ENCODE data around the gene TMEM52. TPM values are rescaled to one million over a fixed set of nuclear protein-coding genes. Genes with fewer than 3 reads are reported as not detected.

Gene TMEM52
- total and polyA plus RNA-seq, 2 of the 13 experiments (the other 11 are each of a cell fraction or from before 2014, with no cell fraction given): 13.2 to 18.7 TPM

- TF ChIP-seq, protein P1, sequence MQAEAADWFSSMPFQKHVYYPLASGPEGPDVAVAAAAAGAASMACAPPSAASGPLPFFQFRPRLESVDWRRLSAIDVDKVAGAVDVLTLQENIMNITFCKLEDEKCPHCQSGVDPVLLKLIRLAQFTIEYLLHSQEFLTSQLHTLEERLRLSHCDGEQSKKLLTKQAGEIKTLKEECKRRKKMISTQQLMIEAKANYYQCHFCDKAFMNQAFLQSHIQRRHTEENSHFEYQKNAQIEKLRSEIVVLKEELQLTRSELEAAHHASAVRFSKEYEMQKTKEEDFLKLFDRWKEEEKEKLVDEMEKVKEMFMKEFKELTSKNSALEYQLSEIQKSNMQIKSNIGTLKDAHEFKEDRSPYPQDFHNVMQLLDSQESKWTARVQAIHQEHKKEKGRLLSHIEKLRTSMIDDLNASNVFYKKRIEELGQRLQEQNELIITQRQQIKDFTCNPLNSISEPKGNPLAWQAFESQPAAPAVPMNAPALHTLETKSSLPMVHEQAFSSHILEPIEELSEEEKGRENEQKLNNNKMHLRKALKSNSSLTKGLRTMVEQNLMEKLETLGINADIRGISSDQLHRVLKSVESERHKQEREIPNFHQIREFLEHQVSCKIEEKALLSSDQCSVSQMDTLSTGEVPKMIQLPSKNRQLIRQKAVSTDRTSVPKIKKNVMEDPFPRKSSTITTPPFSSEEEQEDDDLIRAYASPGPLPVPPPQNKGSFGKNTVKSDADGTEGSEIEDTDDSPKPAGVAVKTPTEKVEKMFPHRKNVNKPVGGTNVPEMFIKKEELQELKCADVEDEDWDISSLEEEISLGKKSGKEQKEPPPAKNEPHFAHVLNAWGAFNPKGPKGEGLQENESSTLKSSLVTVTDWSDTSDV (CRISPR knock-in tag; IDR thresholded peaks at IDR 0.05): no peak
- TF ChIP-seq TBL1XR1 (IDR thresholded peaks at IDR 0.05; ENCODE audit: borderline replicate concordance, low read length, partially characterized antibody) (peak; percentile 9), POLR2AphosphoS2 (IDR thresholded peaks at IDR 0.05; ENCODE audit: low read depth, low read length) (no peak), ZNF747 (CRISPR knock-in tag; IDR thresholded peaks at IDR 0.05; ENCODE audit: borderline replicate concordance) (no peak), ZNF121 (CRISPR knock-in tag; IDR thresholded peaks at IDR 0.05) (no peak), TFDP2 (CRISPR knock-in tag; IDR thresholded peaks at IDR 0.05) (no peak), ZNF382 (CRISPR knock-in tag; IDR thresholded peaks at IDR 0.05; ENCODE audit: borderline replicate concordance) (no peak), MED13 (CRISPR knock-in tag; IDR thresholded peaks at IDR 0.05) (no peak)
These were observed 20.7 kb downstream of the TMEM52 start (continued) for GRCh38 chr1:1898246-1898933.
